Measurements from ENCODE around the gene ALDOB.

Gene ALDOB

GRCh38 chr9:101449071-101449721 lies 13.6 kb upstream of the ALDOB start:
- H3K36me3 ChIP-seq (replicated peaks): no peaks in the 10 kb centered on the region
- peak; percentile 61 to 82 for DNase-seq (ENCODE audit: low spot score in 2 of 2)
- peak overlapping the region; percentile 41 for H3K4me3 ChIP-seq
- H3K27me3 ChIP-seq (ENCODE audit: low read depth): no peaks in the 10 kb centered on the region
- no peaks in the 10 kb centered on the region for H3K9me3 ChIP-seq
- no peaks in the 10 kb centered on the region; the same call in 1 of the 2 replicates for H3K4me1 ChIP-seq
- in situ Hi-C loops (cut with MboI; ENCODE audit: low sequenced_read_pairs): no loop called here

- Histone ChIP-seq H3K4me3 (no peak overlapping the region; the same call in 1 of the 2 replicates), H3K27me3 (ENCODE audit: low read depth) (0 out of 2 replicates have a peak, but pooled peaks cover 3% of the 10 kb centered on the region), H3K36me3 (replicated peaks) (no peaks in the 10 kb centered on the region), H3K9me3 (no peaks in the 10 kb centered on the region), H3K4me1 (no peaks in the 10 kb centered on the region; the same call in 1 of the 2 replicates)
- in situ Hi-C loops (cut with MboI; ENCODE audit: low sequenced_read_pairs): no loop called here
- no peak for DNase-seq (ENCODE audit: low spot score in 2 of 2)
These were observed 13.1 kb upstream of the ALDOB start for GRCh38 chr9:101448680-101449070.

- no peaks in the 10 kb centered on the region; the same call in 1 of the 2 replicates for H3K4me1 ChIP-seq
- no peak overlapping the region for H3K4me3 ChIP-seq
- in situ Hi-C loops (cut with MboI; ENCODE audit: low sequenced_read_pairs): no loop called here
- 0 out of 2 replicates have a peak, but pooled peaks cover 3% of the 10 kb centered on the region for H3K27me3 ChIP-seq (ENCODE audit: low read depth)
- no peaks in the 10 kb centered on the region for H3K36me3 ChIP-seq (replicated peaks)
- DNase-seq (ENCODE audit: low spot score in 2 of 2): no peak
- no peaks in the 10 kb centered on the region for H3K9me3 ChIP-seq
These were observed 11.2 kb upstream of the ALDOB start for GRCh38 chr9:101446732-101447131.

- in situ Hi-C loops (cut with MboI; ENCODE audit: low sequenced_read_pairs): no loop called here
- 0 out of 2 replicates have a peak, but pooled peaks cover 3% of the 10 kb centered on the region for H3K27me3 ChIP-seq (ENCODE audit: low read depth)
- H3K4me3 ChIP-seq: no peak overlapping the region
- DNase-seq (ENCODE audit: low spot score in 2 of 2): no peak
- H3K4me1 ChIP-seq: no peaks in the 10 kb centered on the region; the same call in 1 of the 2 replicates
- H3K36me3 ChIP-seq (replicated peaks): no peaks in the 10 kb centered on the region
- H3K9me3 ChIP-seq: no peaks in the 10 kb centered on the region
These were observed 9.9 kb upstream of the ALDOB start for GRCh38 chr9:101445353-101446029.

DNA sequence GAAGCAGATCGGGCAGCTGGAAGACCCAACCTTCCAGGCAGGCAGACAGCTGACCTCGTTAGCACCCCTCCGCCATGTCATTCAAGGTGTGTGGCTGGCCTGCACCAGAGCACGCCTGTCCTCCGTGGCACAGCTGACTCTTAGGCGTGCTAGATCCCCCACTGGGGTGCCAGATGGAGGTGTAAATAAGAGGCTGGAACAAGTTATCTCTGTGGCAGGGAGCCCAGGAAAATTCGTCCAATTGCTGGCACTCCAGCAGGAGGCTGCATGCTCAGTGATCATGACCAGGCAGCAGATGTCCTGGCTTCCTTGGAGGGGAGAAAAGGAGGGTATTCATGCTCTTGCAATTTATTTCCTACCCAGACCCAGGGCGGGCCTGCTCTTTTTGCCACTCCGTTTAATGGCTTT lies 7.8 kb upstream of the ALDOB start:
- Histone ChIP-seq H3K9me3 (no peaks in the 10 kb centered on the region), H3K4me1 (no peaks in the 10 kb centered on the region), H3K36me3 (replicated peaks) (no peaks in the 10 kb centered on the region), H3K4me3 (no peak overlapping the region), H3K27me3 (ENCODE audit: low read depth) (peaks cover 5% of the 10 kb centered on the region; the same call in 1 of the 2 replicates)
- no peak for DNase-seq (ENCODE audit: low spot score in 2 of 2)
- in situ Hi-C loops (cut with MboI; ENCODE audit: low sequenced_read_pairs): no loop called here

DNA sequence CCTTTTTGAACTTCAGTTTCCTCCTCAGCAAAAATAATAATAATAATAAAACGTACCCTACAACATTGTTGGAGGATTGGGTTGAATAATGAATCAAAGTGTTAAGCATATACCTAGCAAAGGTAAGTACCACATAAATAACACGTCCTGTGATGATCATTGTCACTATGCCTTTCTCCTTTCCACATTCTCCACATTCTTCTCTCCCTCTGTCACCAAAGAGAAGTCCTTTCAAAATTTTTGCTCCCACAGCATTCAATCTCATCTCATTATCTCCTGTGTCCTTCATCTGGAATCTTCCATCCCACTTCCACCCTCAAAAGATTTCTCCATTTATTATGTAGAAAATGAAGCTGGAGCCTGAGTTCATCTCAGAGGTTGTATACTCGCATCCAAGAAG lies 7.2 kb upstream of the ALDOB start:
- no peak for DNase-seq (ENCODE audit: low spot score in 2 of 2)
- no peaks in the 10 kb centered on the region for H3K4me1 ChIP-seq
- in situ Hi-C loops (cut with MboI; ENCODE audit: low sequenced_read_pairs): no loop called here
- H3K9me3 ChIP-seq: no peaks in the 10 kb centered on the region
- H3K36me3 ChIP-seq (replicated peaks): no peaks in the 10 kb centered on the region
- H3K27me3 ChIP-seq (ENCODE audit: low read depth): peaks cover 5% of the 10 kb centered on the region; the same call in 1 of the 2 replicates
- no peak overlapping the region for H3K4me3 ChIP-seq

GRCh38 chr9:101442318-101442717 lies 6.7 kb upstream of the ALDOB start:
- H3K27me3 ChIP-seq (ENCODE audit: low read depth): peaks cover 5% of the 10 kb centered on the region; the same call in 1 of the 2 replicates

DNA sequence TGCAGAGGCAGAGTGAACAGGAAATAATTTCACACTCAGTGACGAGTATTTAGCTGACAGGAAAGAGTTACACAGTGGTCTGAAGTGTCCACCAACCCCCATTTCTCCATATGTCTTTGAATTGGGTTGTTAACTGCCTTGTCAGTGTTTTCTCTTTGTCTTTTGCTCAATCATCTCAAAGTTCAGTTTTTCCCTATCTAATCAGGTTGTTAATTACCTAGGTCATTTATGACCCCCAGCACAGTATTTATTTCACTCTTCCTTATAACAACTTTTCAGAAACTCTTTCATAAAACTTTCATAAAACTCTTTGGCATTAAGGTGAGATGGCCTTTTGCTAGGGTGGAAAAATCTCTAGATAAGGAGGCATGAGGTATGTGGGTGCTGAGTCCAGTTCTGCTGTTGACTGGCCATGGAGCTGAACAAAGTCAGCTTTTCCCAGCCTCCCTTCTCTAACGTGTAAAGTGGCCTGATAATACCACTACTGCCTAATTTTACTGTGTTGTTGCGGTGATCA lies 5.2 kb upstream of the ALDOB start:
- Histone ChIP-seq H3K4me3 (no peak overlapping the region), H3K9me3 (no peaks in the 10 kb centered on the region), H3K27me3 (ENCODE audit: low read depth) (peaks cover 12% of the 10 kb centered on the region; the same call in 1 of the 2 replicates), H3K36me3 (replicated peaks) (no peaks in the 10 kb centered on the region), H3K4me1 (no peaks in the 10 kb centered on the region)
- in situ Hi-C loops (cut with MboI; ENCODE audit: low sequenced_read_pairs): no loop called here
- DNase-seq (ENCODE audit: low spot score in 2 of 2): no peak

More at GRCh38 chr9:101442318-101442717, 6.7 kb upstream of the ALDOB start:
- no peaks in the 10 kb centered on the region for H3K9me3 ChIP-seq
- H3K36me3 ChIP-seq (replicated peaks): no peaks in the 10 kb centered on the region
- in situ Hi-C loops (cut with MboI; ENCODE audit: low sequenced_read_pairs): no loop called here
- no peak for DNase-seq (ENCODE audit: low spot score in 2 of 2)
- H3K4me1 ChIP-seq: no peaks in the 10 kb centered on the region
- H3K4me3 ChIP-seq: no peak overlapping the region

- in situ Hi-C loops (cut with MboI; ENCODE audit: low sequenced_read_pairs): no loop called here
- no peaks in the 10 kb centered on the region for H3K36me3 ChIP-seq (replicated peaks)
- peaks cover 12% of the 10 kb centered on the region for H3K27me3 ChIP-seq (ENCODE audit: low read depth)
- H3K9me3 ChIP-seq: no peaks in the 10 kb centered on the region
- no peaks in the 10 kb centered on the region for H3K4me1 ChIP-seq
- no peak for DNase-seq (ENCODE audit: low spot score in 2 of 2)
- H3K4me3 ChIP-seq: no peak overlapping the region
These were observed 2.9 kb upstream of the ALDOB start for GRCh38 chr9:101438523-101438922.

- Histone ChIP-seq H3K27me3 (ENCODE audit: low read depth) (peaks cover 12% of the 10 kb centered on the region), H3K36me3 (replicated peaks) (no peaks in the 10 kb centered on the region), H3K4me3 (no peak overlapping the region), H3K9me3 (no peaks in the 10 kb centered on the region), H3K4me1 (no peaks in the 10 kb centered on the region)
- DNase-seq (ENCODE audit: low spot score in 2 of 2): no peak
- in situ Hi-C loops (cut with MboI; ENCODE audit: low sequenced_read_pairs): no loop called here
These were observed 2.2 kb upstream of the ALDOB start for GRCh38 chr9:101437806-101438232.

DNA sequence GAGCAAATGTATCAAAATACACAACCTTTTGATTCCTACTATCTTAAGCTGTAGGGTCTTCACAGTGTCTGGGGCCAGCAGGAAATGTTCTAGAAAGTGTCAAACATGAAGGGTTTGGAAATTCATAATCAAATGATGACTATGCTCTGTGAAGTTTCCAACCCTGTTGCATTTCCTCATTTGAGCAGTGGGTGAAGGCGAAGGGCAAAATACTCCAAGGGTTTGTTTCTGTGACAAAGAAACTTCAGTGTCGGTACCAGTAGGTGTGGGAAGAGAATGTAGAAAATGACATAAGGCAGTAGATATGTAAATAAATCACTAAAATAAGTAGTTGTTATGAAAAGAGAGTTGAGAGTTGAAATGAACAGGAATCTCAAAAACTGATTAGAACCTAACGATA lies 576 bp downstream of the ALDOB start:
- H3K9me3 ChIP-seq: no peaks in the 10 kb centered on the region
- no peaks in the 10 kb centered on the region for H3K36me3 ChIP-seq (replicated peaks)
- in situ Hi-C loops (cut with MboI; ENCODE audit: low sequenced_read_pairs): no loop called here
- H3K4me3 ChIP-seq: no peak overlapping the region
- peaks cover 12% of the 10 kb centered on the region for H3K27me3 ChIP-seq (ENCODE audit: low read depth)
- DNase-seq (ENCODE audit: low spot score in 2 of 2): no peak
- no peaks in the 10 kb centered on the region for H3K4me1 ChIP-seq

GRCh38 chr9:101433229-101433628 lies 2.3 kb downstream of the ALDOB start:
- no peaks in the 10 kb centered on the region for H3K36me3 ChIP-seq (replicated peaks)
- peaks cover 10% of the 10 kb centered on the region for H3K27me3 ChIP-seq (ENCODE audit: low read depth)
- no peak for DNase-seq (ENCODE audit: low spot score in 2 of 2)
- H3K9me3 ChIP-seq: no peaks in the 10 kb centered on the region
- no peaks in the 10 kb centered on the region for H3K4me1 ChIP-seq
- no peak overlapping the region for H3K4me3 ChIP-seq
- in situ Hi-C loops (cut with MboI; ENCODE audit: low sequenced_read_pairs): no loop called here

- Histone ChIP-seq H3K36me3 (replicated peaks) (no peaks in the 10 kb centered on the region), H3K27me3 (ENCODE audit: low read depth) (peaks cover 10% of the 10 kb centered on the region), H3K4me1 (no peaks in the 10 kb centered on the region), H3K9me3 (no peaks in the 10 kb centered on the region), H3K4me3 (no peak overlapping the region)
- in situ Hi-C loops (cut with MboI; ENCODE audit: low sequenced_read_pairs): no loop called here
- no peak for DNase-seq (ENCODE audit: low spot score in 2 of 2)
These were observed 2.8 kb downstream of the ALDOB start for GRCh38 chr9:101432740-101433139.

DNA sequence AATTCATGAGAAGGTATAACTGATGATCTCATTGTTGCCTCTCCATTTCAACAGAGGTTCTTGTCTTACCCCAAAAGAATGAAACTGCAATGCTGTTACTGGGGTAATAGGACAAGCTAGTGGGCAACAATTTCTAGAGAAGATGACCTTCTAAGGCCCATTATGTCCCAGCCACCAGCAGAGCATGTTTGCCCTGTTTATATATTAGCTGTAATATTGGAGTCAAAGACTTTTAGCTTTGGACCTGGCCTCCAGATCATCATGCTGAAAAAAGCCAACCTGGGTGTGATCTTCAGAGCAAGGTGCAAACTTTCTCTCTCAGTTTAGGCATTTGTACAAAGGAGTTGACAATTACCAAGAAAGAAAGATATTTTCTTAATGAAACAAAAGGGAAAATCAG lies 3.4 kb downstream of the ALDOB start:
- Histone ChIP-seq H3K4me1 (no peaks in the 10 kb centered on the region), H3K27me3 (ENCODE audit: low read depth) (peaks cover 10% of the 10 kb centered on the region), H3K9me3 (no peaks in the 10 kb centered on the region), H3K4me3 (no peak overlapping the region), H3K36me3 (replicated peaks) (no peaks in the 10 kb centered on the region)
- in situ Hi-C loops (cut with MboI; ENCODE audit: low sequenced_read_pairs): no loop called here
- DNase-seq (ENCODE audit: low spot score in 2 of 2): no peak
